OCI-LY7 (cell line): ENCODE data around the gene UNC79. TPM values are rescaled to one million over a fixed set of nuclear protein-coding genes. Genes with fewer than 3 reads are reported as not detected.

Experiments
- BruUV-seq: library from RNA; stranded (reverse); fragments of 400-500 nt; replicated peaks from 2 replicates; lab custom pipeline; 2021; lab: Mats Ljungman, UMichigan
- CTCF ChIA-PET: fragments of 300-600 bp; sonication (Branson Sonifier 250); formaldehyde crosslinking; loops from one replicate; lab custom pipeline; 2022; ENCODE audit warnings: antibody characterized with exemption; ENCODE audit not compliant: unreplicated experiment; lab: Charles Lee
- POLR2A ChIA-PET: fragments of 300-600 bp; sonication (Branson Sonifier 250); formaldehyde crosslinking; loops from one replicate; lab custom pipeline; 2022; ENCODE audit warnings: antibody characterized with exemption; lab: Charles Lee
- DNase-seq: peaks from one replicate; pipeline ENCODE4 v3.0.0-alpha.2; 2015; ENCODE audit warnings: low spot score
- H2AFZ ChIP-seq: fragments of 200-600 bp; sonication (generic), shearing (Covaris generic); 2 replicates; pipeline ENCODE4 v1.6.1; 2014; ENCODE audit warnings: mild to moderate bottlenecking, antibody characterized with exemption, low read length, moderate library complexity
- H3K27ac ChIP-seq: fragments of 200-600 bp; sonication (generic); 2 replicates; pipeline ENCODE4 v1.5.1; 2014; ENCODE audit warnings: mixed run types, low read depth, mild to moderate bottlenecking, moderate library complexity, low read length, inconsistent platforms; ENCODE audit not compliant: poor library complexity, severe bottlenecking
- H3K36me3 ChIP-seq: fragments of 200-600 bp; sonication (generic); 2 replicates; pipeline ENCODE4 v1.6.1; 2014; ENCODE audit warnings: mild to moderate bottlenecking, antibody characterized with exemption, low read length, moderate library complexity, mixed read lengths; ENCODE audit not compliant: insufficient read depth
- H3K4me1 ChIP-seq: fragments of 200-600 bp; sonication (generic); 2 replicates; pipeline ENCODE4 v1.5.1; 2014; ENCODE audit warnings: mild to moderate bottlenecking, low read length; ENCODE audit not compliant: insufficient read depth, poor library complexity, severe bottlenecking
- H3K4me2 ChIP-seq: fragments of 200-600 bp; sonication (generic); 2 replicates; pipeline ENCODE4 v1.6.1; 2014; ENCODE audit warnings: mild to moderate bottlenecking, low read length
- H3K4me3 ChIP-seq: fragments of 200-600 bp; sonication (generic); 2 replicates; pipeline ENCODE4 v1.5.1; 2014; ENCODE audit warnings: mild to moderate bottlenecking, low read depth, low read length; ENCODE audit not compliant: poor library complexity, severe bottlenecking
- H3K79me2 ChIP-seq: fragments of 200-600 bp; sonication (generic); 2 replicates; pipeline ENCODE4 v1.6.1; 2016; ENCODE audit warnings: low read depth, mild to moderate bottlenecking, low read length, moderate library complexity, mixed read lengths; ENCODE audit not compliant: insufficient read depth
- H3K9me2 ChIP-seq: fragments of 200-600 bp; sonication (generic); 2 replicates; pipeline ENCODE4 v1.6.1; 2016; ENCODE audit warnings: mild to moderate bottlenecking, low read length, mixed read lengths; ENCODE audit not compliant: insufficient read depth
- H3K9me3 ChIP-seq: fragments of 200-600 bp; sonication (generic); 2 replicates; pipeline ENCODE4 v1.6.1; 2014; ENCODE audit warnings: mild to moderate bottlenecking, mixed run types, low read length, mixed read lengths
- H4K20me1 ChIP-seq: fragments of 200-600 bp; sonication (generic); 2 replicates; pipeline ENCODE4 v1.6.1; 2014; ENCODE audit warnings: mild to moderate bottlenecking, antibody characterized with exemption, low read length, moderate library complexity, mixed read lengths; ENCODE audit not compliant: insufficient read depth
- EZH2phosphoT487 ChIP-seq: fragments of 200-600 bp; sonication (generic); IDR thresholded peaks from 2 replicates; pipeline ENCODE4 v1.6.1; 2018; ENCODE audit warnings: low read depth, borderline replicate concordance, mild to moderate bottlenecking, mixed run types, antibody characterized with exemption, low read length, moderate library complexity, mixed read lengths
- intact Hi-C: fragments of 100-400 bp; cut with micrococcal nuclease; formaldehyde crosslinking; loops from one replicate; pipeline ENCODE4 v1.10.0; 2022; ENCODE audit not compliant: unreplicated experiment
- total RNA-seq, 2 experiments: library from RNA; depleted of rRNA in 1 of 2; stranded (reverse); fragments of >200 nt in 1 of 2; shearing (Covaris generic) in 1 of 2; gene quantifications; 2 replicates each; pipeline ENCODE4 v1.2.3, GENCODE V29; 2014 to 2022
- TF ChIP-seq, protein P1 (sequence below): fragments of 200-600 bp; sonication (generic); conservative IDR thresholded peaks from 2 replicates; pipeline ENCODE4 v1.5.1; 2014; ENCODE audit warnings: mild to moderate bottlenecking, antibody characterized with exemption, low read length, moderate library complexity, mixed read lengths

UNC79 gene
- total RNA-seq, 2 experiments from 2014 or later, result 0.17 to 0.19 TPM

GRCh38 chr14:93737634-93738033, 306.9 kb downstream of the UNC79 start:
- no peaks in the 10 kb centered on the region for H3K4me1 ChIP-seq
- no peaks in the 10 kb centered on the region for H3K9me3 ChIP-seq
- no peak overlapping the region for H3K4me2 ChIP-seq
- POLR2A ChIA-PET, result no interaction called here
- H3K27ac ChIP-seq, result no peak overlapping the region
- no peak overlapping the region for H2AFZ ChIP-seq
- H3K4me3 ChIP-seq, result no peak overlapping the region
- TF ChIP-seq, protein P1, sequence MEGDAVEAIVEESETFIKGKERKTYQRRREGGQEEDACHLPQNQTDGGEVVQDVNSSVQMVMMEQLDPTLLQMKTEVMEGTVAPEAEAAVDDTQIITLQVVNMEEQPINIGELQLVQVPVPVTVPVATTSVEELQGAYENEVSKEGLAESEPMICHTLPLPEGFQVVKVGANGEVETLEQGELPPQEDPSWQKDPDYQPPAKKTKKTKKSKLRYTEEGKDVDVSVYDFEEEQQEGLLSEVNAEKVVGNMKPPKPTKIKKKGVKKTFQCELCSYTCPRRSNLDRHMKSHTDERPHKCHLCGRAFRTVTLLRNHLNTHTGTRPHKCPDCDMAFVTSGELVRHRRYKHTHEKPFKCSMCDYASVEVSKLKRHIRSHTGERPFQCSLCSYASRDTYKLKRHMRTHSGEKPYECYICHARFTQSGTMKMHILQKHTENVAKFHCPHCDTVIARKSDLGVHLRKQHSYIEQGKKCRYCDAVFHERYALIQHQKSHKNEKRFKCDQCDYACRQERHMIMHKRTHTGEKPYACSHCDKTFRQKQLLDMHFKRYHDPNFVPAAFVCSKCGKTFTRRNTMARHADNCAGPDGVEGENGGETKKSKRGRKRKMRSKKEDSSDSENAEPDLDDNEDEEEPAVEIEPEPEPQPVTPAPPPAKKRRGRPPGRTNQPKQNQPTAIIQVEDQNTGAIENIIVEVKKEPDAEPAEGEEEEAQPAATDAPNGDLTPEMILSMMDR, result no peak
- TF ChIP-seq EZH2phosphoT487, result no peak
- no TSS peak for BruUV-seq
- H4K20me1 ChIP-seq, result no peaks in the 10 kb centered on the region
- CTCF ChIA-PET, result interaction anchor here (0.5 kb wide), 1 partner anchor 185 kb away, joined by 3 read pairs; no protein-coding TSS in a partner anchor
- no peaks in the 10 kb centered on the region for H3K36me3 ChIP-seq
- DNase-seq, result no peak
- H3K9me2 ChIP-seq, result no peaks in the 10 kb centered on the region
- no peaks in the 10 kb centered on the region for H3K79me2 ChIP-seq
- intact Hi-C loops, result no loop called here

DNA sequence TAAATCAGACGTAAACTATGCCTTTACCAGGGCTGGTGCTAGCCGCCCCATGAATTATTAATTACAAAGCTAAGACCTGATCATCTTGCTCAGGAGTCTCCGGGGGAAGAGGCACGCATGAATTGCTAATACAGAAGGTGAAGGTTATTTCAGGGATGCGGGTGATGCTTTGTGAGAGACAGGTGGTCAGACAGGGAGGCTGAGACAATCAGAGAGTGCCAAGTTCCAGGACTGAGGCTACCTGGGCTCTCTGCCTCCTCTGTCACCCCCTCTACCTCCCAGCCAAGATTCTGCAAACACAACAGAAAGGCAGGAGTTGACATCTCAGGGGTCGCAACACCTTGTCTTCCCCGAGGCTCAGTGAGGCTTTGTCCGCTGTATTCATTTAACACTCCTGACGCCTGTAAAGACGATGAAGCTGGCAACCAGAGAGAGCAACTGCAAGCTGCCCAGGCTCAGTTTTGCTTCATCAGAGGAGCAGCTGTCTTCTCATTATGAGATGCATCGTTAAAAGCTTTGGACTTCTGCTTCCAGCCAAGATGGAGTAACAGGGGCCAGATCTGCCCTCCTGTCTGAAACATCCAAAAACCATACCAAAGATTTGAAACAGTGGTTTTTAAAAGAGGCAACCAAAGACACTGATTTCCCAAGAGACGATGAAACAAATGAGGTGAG, 311.0 kb downstream of the UNC79 start:
- no TSS peak for BruUV-seq
- no peak overlapping the region for H3K4me3 ChIP-seq
- ChIA-PET CTCF (interaction anchor here (0.5 kb wide), 1 partner anchor 21 kb away, joined by 3 read pairs; no protein-coding TSS in a partner anchor), POLR2A (no interaction called here)
- H3K4me2 ChIP-seq, result no peak overlapping the region
- no peaks in the 10 kb centered on the region for H3K4me1 ChIP-seq
- no peak overlapping the region for H3K27ac ChIP-seq
- no peak overlapping the region for H2AFZ ChIP-seq
- no peaks in the 10 kb centered on the region for H4K20me1 ChIP-seq
- H3K9me3 ChIP-seq, result no peaks in the 10 kb centered on the region
- intact Hi-C loops, result no loop called here
- TF ChIP-seq, protein P1, result no peak
- no peak for TF ChIP-seq EZH2phosphoT487
- H3K36me3 ChIP-seq, result no peaks in the 10 kb centered on the region
- H3K9me2 ChIP-seq, result no peaks in the 10 kb centered on the region
- DNase-seq, result no peak
- H3K79me2 ChIP-seq, result no peaks in the 10 kb centered on the region

DNA sequence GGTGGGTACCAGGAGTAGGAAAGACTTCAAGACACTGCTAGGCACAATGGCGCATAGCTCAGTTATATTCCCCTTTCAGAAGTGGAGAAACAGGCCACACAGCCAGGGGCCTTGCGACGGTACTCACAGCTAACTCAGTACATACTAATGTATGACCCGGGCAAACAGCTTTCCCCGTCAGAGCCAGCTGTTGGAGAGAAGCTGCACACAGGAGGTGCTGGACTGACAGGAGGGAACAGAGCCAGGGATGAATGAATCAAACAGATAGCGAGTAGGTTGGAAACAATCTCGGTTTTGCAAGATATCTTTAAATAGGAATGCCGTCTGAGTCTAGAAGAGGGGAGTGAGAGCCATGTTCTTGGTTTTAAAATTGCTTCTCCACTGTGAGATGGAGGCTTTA, 312.0 kb downstream of the UNC79 start:
- Histone ChIP-seq H3K4me3 (no peak overlapping the region), H3K4me1 (no peaks in the 10 kb centered on the region), H3K4me2 (no peak overlapping the region), H3K27ac (no peak overlapping the region), H3K9me3 (no peaks in the 10 kb centered on the region), H4K20me1 (no peaks in the 10 kb centered on the region), H2AFZ (no peak overlapping the region), H3K36me3 (no peaks in the 10 kb centered on the region), H3K79me2 (no peaks in the 10 kb centered on the region), H3K9me2 (no peaks in the 10 kb centered on the region)
- intact Hi-C loops, result no loop called here
- ChIA-PET POLR2A (interaction anchor here (0.6 to 1.2 kb wide), 2 partner anchors 29 to 45 kb away, joined by 3 read pairs; no protein-coding TSS in a partner anchor), CTCF (no interaction called here)
- no peak for TF ChIP-seq EZH2phosphoT487
- TF ChIP-seq, protein P1, result no peak
- BruUV-seq, result no TSS peak
- no peak for DNase-seq
